GM20431 (cell line): ENCODE measurements around the gene ADRA2B.

Source experiments
- in situ Hi-C: fragments of 300-500 bp; cut with MseI, MboI; formaldehyde crosslinking; loops from one replicate; pipeline ENCODE4 v1.15.0; 2020; ENCODE audit warnings: low sequenced_read_pairs; ENCODE audit not compliant: unreplicated experiment

The ADRA2B gene

DNA sequence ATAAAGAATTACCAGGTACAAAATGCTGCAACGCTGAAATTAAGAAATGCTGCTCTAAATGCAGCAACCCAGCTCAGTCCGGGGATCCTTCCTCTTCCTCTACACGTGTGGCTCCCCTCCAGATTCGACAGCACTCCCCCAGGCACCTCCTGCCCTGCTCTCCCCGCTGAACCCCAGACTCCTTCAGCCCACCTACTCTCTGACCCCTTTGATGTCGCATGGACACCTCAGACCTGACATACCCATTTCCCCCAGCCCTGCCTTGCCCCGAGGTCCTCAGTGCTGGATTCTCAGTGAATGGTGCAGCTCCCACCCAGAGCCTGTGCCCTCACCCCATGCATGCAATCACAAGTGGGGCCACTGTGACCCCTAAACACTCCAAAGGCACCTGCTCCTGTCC lies 4.6 kb upstream of the ADRA2B start:
- in situ Hi-C loops = loop anchor here (25.0 kb wide), 1 partner anchor 109 kb away; no protein-coding TSS in a partner anchor

DNA sequence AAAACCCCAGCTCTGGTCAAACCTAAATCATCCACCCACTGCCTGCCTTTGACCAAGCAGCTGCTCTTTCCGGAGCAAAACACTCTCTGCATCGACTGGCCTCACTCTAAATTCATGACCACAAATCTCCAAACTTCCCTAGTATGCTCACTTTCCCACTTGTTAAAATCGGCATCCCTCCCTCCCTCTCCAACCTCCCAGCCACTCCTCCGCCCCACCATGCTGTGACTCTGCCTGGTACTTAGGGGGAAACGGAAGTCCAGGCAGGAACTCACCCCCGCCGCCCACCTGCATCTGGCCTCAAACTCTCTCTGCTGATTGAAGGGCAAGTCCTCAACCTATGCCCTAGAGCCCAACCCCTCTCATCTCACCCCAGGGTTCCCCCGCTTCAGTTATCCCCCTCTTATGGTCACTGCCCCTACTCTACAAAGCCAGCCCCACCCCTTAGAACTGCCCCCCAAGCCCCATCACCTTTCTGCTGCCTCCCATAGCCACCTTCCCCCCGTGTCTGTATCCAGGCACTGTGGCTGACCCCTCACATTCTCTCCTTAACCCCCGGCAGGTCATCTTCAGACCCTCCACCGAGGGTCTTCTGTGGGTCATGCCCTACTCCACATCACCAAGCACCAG lies 3.8 kb upstream of the ADRA2B start:
- in situ Hi-C loops = loop anchor here (25.0 kb wide), 1 partner anchor 108 kb away; no protein-coding TSS in a partner anchor

DNA sequence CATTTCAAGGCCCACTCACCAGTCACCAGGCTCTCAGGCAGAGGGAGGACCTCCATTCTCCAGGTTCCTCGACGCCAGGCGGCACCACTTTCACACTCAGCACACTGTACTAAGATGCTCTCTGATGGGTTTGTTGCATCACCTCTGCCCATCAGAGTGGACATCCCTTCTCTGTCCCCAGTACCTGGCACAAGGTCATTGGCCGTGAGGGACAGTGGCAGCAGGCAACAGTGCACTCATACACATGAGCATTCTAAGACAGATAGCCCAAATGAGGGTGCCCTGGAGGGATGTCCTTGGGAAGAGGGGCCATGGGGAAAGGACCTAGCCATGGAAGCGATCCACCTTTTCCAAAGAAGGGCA lies 3.0 kb upstream of the ADRA2B start:
- in situ Hi-C loops = loop anchor here (25.0 kb wide), 1 partner anchor 107 kb away; no protein-coding TSS in a partner anchor

- in situ Hi-C loops = loop anchor here (25.0 kb wide), 1 partner anchor 107 kb away; no protein-coding TSS in a partner anchor
Measured at GRCh38 chr2:96118698-96119388, 2.5 kb upstream of the ADRA2B start.

DNA sequence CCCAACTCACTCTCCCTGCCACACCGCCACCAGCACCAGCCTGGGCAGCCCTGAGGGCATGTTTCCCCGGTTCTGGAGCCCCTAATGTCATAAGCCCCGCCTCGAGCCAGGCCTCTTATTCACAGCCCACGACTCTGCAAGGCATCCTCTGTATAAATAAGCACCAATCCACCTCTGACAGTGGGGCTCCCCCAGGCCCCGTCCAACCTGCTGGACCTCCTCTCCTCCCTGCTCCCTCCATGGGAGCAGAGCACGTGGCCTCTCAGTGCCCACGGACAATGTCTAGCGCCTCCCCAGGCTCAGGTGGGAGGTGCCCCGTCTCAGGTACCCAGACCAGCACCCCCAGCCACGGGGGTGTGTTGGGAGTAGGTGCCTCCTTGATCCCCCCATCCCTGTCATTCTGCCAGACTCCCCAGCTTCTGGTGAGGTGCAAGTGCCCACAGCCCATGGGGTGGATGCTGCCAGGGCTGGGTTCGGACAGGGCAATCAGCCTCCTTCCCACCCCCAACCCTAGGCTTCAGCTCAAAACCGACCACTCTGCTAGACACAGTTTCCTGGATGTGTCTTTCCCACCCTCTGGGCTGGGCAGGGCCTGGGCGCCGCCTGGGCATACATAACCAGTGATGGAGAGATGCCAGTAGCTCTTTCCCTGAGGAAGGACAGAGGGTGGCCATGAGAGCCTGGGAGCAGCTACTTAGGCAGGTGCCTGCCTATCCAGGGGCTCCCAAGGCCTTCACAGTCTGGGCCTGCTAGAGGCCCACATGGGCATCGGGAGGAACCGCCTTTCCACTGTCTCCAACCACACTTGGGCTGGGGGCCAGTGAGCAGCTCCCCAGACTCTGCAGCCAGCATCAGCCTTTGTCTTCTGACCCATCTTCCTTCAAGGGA lies 1.6 kb upstream of the ADRA2B start:
- in situ Hi-C loops = loop anchor here (25.0 kb wide), 1 partner anchor 106 kb away; no protein-coding TSS in a partner anchor

GRCh38 chr2:96116879-96117533 lies 635 bp upstream of the ADRA2B start:
- in situ Hi-C loops = loop anchor here (25.0 kb wide), 1 partner anchor 105 kb away; no protein-coding TSS in a partner anchor

- in situ Hi-C loops = loop anchor here (25.0 kb wide), 1 partner anchor 104 kb away; no protein-coding TSS in a partner anchor
Measured at GRCh38 chr2:96115631-96116423, 544 bp downstream of the ADRA2B start.

GRCh38 chr2:96114903-96115581 lies 1.3 kb downstream of the ADRA2B start:
- in situ Hi-C loops = loop anchor here (25.0 kb wide), 1 partner anchor 103 kb away; no protein-coding TSS in a partner anchor

DNA sequence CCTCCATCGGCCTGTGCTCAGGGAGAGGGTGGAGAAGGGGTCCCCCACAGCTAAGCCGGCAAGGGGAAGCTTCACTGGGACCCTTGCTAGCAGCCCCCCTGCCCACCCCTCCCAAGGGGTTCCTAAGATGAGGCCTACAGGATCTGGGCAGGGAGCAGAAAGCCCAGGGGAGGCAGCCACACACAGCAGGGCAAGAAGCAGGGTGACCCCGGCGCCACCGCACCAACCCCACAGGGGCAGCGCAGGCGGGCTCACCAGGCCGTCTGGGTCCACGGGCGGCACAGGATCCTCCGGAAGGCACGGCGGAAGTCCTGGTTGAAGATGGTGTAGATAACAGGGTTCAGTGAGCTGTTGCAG lies 1.8 kb downstream of the ADRA2B start:
- in situ Hi-C loops = loop anchor here (25.0 kb wide), 1 partner anchor 102 kb away; no protein-coding TSS in a partner anchor

DNA sequence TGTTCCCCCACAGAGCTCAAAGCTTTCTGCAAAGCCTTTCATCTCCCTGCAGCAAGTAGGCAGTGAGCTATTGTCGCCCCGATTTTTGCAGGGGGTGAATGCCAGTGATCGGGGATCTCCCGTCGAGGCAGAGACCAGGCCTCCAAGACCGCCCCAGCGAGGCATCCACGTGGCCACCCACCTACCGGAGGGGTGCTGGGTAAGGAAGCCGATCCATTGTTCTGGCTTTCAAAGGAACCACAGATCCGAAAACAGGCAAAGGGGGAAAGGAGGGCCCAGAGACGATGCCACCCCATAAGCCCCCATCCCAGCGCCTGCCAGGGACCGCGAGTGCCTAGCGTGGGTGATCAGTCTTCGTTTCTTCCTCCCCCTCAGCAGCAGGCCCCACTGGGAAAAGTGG lies 2.4 kb downstream of the ADRA2B start:
- in situ Hi-C loops = loop anchor here (25.0 kb wide), 1 partner anchor 102 kb away; no protein-coding TSS in a partner anchor

GRCh38 chr2:96113367-96113677 lies 3.0 kb downstream of the ADRA2B start:
- in situ Hi-C loops = loop anchor here (25.0 kb wide), 1 partner anchor 101 kb away; no protein-coding TSS in a partner anchor

GRCh38 chr2:96112501-96113366 lies 3.6 kb downstream of the ADRA2B start:
- in situ Hi-C loops = loop anchor here (25.0 kb wide), 1 partner anchor 100 kb away; no protein-coding TSS in a partner anchor

- in situ Hi-C loops = loop anchor here (25.0 kb wide), 1 partner anchor 100 kb away; no protein-coding TSS in a partner anchor
Measured at GRCh38 chr2:96111823-96112500, 4.4 kb downstream of the ADRA2B start.

DNA sequence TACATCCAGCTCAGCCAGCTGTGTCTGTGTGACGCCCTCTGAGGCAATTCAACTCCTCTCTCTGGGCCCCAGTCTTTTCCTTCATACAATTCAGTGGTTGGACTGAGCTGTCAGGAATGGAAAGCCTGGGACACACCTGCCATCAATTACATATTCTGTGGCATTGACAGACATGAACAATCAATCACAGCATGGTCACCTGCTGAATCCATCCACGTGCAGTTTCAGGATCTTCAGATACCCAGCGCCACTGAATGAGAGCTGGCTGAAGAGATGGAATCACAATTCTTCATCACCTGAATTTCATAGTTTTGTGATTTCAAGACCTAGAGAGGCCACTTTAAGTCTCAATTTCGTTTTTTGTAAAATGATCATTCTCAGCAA lies 5.1 kb downstream of the ADRA2B start:
- in situ Hi-C loops = loop anchor here (25.0 kb wide), 1 partner anchor 99 kb away; no protein-coding TSS in a partner anchor

- in situ Hi-C loops = loop anchor here (25.0 kb wide), 1 partner anchor 98 kb away; no protein-coding TSS in a partner anchor
Measured at GRCh38 chr2:96110621-96111256, 5.6 kb downstream of the ADRA2B start.

GRCh38 chr2:96109931-96110511 lies 6.3 kb downstream of the ADRA2B start:
- in situ Hi-C loops = loop anchor here (25.0 kb wide), 1 partner anchor 98 kb away; no protein-coding TSS in a partner anchor
